WI38 (cell line): ENCODE measurements around the gene F2.
"Not testable (repeated sequence)": the region's sequence is repeated elsewhere in the genome, so short reads cannot be mapped to it uniquely, and the experiment has no call there.

Source experiments
- H3K4me3 ChIP-seq: 2 replicates; pipeline ENCODE4 v1.5.1; 2011; ENCODE audit warnings: low read depth, mild to moderate bottlenecking, control low read depth, low read length
- CTCF ChIP-seq: IDR thresholded peaks from 2 replicates; pipeline ENCODE4 v1.5.1; 2012; ENCODE audit warnings: low read depth, mild to moderate bottlenecking, control low read depth, low read length

The F2 gene

DNA sequence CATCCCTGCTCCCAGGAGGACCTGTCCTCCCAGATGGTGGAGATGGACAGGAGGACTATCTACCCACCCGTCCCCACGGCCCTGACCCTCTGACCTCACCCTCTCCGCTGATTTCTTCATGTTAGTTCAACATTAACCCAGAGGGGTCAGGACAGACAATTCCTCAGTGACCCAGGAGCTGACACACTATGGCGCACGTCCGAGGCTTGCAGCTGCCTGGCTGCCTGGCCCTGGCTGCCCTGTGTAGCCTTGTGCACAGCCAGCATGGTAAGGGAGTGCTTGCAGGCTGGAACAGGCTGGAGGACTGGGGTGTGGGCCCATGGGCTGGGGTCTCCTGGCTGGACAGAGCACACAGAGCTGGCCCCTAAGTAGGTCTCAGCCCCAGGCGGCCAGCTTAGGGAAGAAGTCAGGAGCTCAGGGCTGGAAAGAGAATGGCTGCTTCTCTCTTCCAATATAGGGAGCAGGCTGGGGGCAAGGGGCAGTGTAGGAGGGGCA is at the start of gene F2:
Gene F2, plus strand, starts transcription at position 166 of the 495 bp plus-strand sequence. Its CDS starts 23 bp downstream, at position 189.
- no peak for TF ChIP-seq CTCF
- no peak within 1 kb of the TSS for H3K4me3 ChIP-seq

- no peak for TF ChIP-seq CTCF
These were observed 49.3 kb upstream of the F2 start for GRCh38 chr11:46669711-46670139.

DNA sequence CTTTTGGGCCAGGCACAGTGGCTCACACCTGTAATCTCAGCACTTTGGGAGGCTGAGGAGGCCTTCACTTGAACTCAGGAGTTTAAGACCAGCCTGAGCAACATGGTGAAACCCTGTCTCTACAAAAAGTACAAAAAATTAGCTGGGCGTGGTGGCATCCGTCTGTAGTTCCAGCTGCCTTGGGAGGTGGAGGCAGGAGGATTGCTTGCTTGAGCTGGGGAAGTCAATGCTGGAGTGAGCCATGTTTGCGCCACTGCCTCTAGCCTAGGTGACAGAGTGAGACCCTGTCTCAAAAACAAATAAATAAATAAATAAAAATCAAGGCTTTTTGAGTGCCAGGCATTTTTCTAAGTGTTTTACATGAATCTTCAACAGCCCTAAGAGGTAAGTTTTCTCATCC is 48.5 kb upstream of the F2 start:
- not testable (repeated sequence) for H3K4me3 ChIP-seq

More at GRCh38 chr11:46669711-46670139, 49.3 kb upstream of the F2 start:
- H3K4me3 ChIP-seq, result no peak overlapping the region

DNA sequence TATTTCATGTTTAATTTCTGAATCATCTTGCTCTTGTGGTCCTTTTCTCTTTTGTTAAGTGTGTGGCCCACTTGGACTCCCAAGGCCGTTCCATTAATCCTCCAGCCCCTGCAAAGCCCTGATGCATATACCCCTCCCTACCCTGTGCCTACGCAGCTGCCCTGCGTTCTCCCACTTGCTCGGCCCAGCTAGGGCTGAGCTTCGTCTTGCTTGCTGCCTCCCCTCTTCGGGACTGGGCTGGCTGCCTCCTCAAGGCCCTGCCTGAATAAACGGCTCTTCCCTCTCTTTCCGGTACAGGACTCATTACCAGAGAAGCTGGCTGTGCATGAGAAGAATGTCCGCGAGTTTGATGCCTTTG is 47.1 kb upstream of the F2 start:
- H3K4me3 ChIP-seq, result no peak overlapping the region
- TF ChIP-seq CTCF, result no peak

DNA sequence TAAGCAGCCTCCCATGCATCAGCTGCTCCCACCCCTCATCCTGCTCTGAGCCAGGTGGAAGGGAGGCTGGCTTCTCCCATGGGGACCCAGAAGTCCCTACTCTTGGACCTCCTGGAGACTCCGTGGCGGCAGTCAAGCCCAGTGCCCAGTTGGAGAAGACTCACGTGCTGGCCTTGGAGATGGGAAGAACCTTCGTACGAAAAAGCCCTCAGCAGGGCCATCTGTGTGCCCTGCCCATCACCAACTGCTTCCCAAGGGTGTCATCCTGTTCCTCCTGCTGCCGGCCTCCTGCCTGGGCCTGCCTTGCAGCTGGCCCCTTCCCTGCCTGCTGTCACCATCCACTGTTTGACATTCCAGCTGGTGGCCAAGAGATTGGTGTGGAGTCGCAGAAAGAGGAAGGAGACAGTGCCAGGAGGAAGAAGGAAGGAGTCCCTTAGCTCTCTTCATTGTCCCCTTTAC is 46.6 kb upstream of the F2 start:
- no peak overlapping the region for H3K4me3 ChIP-seq
- TF ChIP-seq CTCF, result no peak

DNA sequence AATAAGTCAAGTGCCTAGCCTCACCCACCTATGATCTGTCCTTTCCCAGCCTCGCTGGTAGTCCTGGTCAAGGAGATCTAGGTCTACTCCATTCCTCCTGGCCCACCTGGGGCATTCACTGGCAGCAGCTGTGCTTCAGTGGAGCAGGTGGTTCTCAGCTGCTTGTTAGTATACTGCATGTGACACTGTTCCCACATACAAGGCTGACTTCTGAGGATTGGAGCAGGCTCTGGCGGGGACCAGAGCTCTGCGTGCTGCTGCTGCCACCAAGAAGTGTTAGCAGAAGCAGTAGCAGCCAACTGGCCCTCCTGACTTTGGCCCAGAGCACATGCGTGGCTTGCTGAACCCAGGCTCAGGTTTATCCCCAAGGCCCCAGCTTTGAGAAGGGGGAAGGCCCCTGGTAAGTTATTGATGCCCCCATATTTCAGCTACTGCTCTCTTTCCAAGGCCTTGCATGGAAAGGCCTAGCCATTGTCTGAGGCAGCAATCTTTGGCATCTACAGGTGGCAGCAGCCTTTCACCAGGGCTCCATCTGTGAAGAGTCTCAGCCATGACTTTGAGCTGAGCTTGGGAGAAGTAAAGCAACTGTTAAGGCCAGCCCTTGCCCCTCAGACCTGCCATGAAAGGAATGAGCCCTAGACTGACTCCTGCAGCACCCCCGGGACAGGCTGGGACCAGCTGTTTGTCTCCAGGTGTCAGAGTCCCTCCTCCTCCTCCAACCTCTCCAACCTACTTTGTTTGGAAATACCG is 45.1 kb upstream of the F2 start:
- H3K4me3 ChIP-seq, result no peak overlapping the region
- TF ChIP-seq CTCF, result no peak

GRCh38 chr11:46674463-46675287 is 44.3 kb upstream of the F2 start:
- H3K4me3 ChIP-seq, result no peak overlapping the region
- no peak for TF ChIP-seq CTCF
